ENCODE measurements around the gene CDCP2. TPM values are rescaled to one million over a fixed set of nuclear protein-coding genes. Genes with fewer than 3 reads are reported as not detected.

CDCP2 gene
- total and polyA plus RNA-seq, 7 donors, result not detected

DNA sequence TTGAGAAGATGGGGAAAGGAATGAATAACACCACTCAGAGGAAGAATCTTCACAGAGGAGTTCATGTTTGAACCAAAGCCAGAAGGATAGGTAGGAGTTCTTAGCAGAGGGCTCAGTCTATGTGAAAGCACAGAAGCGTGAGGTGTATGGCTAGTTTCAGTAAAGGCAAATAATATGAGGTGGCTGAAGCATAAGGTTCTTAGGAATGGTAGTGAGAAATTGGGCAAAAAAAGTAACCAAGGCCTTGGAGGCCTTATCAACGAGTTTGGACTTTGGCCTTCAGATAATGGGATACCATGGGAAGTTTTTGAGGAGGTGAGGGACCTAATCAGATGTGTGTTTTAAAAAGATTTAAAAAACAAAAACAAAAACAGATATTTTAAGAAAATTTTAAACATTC, 52.3 kb downstream of the CDCP2 start:
- Histone ChIP-seq H3K36me3 (ENCODE audit: insufficient read depth in 1 of 2, low read depth in 1 of 2) (peaks cover 0 to 9% of the 10 kb centered on the region in 2 donors), H3K27me3 (ENCODE audit: insufficient read depth in 3 of 3, low read length in 2 of 3) (no peaks in the 10 kb centered on the region), H3K9me3 (no peaks in the 10 kb centered on the region), H3K4me3 (no peak overlapping the region), H3K27ac (no peak overlapping the region), H3K4me1 (no peaks in the 10 kb centered on the region)
- intact Hi-C loops (cut with DNase I), result no loop called here
- TF ChIP-seq, protein P1, sequence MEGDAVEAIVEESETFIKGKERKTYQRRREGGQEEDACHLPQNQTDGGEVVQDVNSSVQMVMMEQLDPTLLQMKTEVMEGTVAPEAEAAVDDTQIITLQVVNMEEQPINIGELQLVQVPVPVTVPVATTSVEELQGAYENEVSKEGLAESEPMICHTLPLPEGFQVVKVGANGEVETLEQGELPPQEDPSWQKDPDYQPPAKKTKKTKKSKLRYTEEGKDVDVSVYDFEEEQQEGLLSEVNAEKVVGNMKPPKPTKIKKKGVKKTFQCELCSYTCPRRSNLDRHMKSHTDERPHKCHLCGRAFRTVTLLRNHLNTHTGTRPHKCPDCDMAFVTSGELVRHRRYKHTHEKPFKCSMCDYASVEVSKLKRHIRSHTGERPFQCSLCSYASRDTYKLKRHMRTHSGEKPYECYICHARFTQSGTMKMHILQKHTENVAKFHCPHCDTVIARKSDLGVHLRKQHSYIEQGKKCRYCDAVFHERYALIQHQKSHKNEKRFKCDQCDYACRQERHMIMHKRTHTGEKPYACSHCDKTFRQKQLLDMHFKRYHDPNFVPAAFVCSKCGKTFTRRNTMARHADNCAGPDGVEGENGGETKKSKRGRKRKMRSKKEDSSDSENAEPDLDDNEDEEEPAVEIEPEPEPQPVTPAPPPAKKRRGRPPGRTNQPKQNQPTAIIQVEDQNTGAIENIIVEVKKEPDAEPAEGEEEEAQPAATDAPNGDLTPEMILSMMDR (IDR thresholded peaks at IDR 0.05), result no peak
- ATAC-seq (no peak), DNase-seq (no peak)
- 70 to 95% (median 75%) methylated on average over 2 of the region's 2 CpGs for WGBS, 3 donors

- Histone ChIP-seq H3K9me3 (no peaks in the 10 kb centered on the region), H3K4me3 (no peak overlapping the region), H3K4me1 (no peaks in the 10 kb centered on the region), H3K27me3 (ENCODE audit: insufficient read depth in 3 of 3, low read length in 2 of 3) (no peaks in the 10 kb centered on the region), H3K36me3 (ENCODE audit: insufficient read depth in 1 of 2, low read depth in 1 of 2) (peaks cover 0 to 9% of the 10 kb centered on the region in 2 donors), H3K27ac (no peak overlapping the region)
- ATAC-seq (no peak), DNase-seq (no peak)
- TF ChIP-seq, protein P1 (IDR thresholded peaks at IDR 0.05), result no peak
- intact Hi-C loops (cut with DNase I), result no loop called here
- 79 to 81% (median 79%) methylated on average over 6 of the region's 6 CpGs for WGBS, 3 donors
Measured at GRCh38 chr1:54099061-54099610, 53.7 kb downstream of the CDCP2 start.

DNA sequence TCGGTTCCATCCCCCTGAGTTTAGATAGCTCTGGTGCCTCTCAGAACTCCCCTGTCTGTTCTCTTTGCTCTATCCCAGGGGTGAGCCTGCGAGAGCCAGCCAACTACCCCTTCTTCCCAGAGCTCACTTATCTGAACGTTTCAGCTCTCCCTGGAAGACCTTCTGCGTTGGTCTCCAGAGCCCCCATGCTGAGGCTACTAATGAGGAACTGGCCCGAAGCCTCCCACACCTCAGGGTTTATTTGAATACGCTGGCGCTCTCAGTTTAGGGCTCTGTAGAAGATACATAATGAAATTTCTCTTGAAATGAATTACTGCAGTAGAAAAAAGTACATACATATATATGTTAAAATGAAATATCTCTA, 55.9 kb downstream of the CDCP2 start:
- intact Hi-C loops (cut with DNase I), result no loop called here
- H3K36me3 ChIP-seq (ENCODE audit: insufficient read depth in 1 of 2, low read depth in 1 of 2), result peaks cover 0 to 9% of the 10 kb centered on the region in 2 donors
- WGBS, 3 donors, result 69 to 78% (median 77%) methylated on average over 7 of the region's 7 CpGs
- no peak overlapping the region for H3K27ac ChIP-seq
- DNase-seq (no peak), ATAC-seq (no peak)
- no peaks in the 10 kb centered on the region for H3K9me3 ChIP-seq
- no peaks in the 10 kb centered on the region for H3K27me3 ChIP-seq (ENCODE audit: insufficient read depth in 3 of 3, low read length in 2 of 3)
- no peak overlapping the region for H3K4me3 ChIP-seq
- TF ChIP-seq, protein P1 (IDR thresholded peaks at IDR 0.05), result no peak
- no peaks in the 10 kb centered on the region for H3K4me1 ChIP-seq

DNA sequence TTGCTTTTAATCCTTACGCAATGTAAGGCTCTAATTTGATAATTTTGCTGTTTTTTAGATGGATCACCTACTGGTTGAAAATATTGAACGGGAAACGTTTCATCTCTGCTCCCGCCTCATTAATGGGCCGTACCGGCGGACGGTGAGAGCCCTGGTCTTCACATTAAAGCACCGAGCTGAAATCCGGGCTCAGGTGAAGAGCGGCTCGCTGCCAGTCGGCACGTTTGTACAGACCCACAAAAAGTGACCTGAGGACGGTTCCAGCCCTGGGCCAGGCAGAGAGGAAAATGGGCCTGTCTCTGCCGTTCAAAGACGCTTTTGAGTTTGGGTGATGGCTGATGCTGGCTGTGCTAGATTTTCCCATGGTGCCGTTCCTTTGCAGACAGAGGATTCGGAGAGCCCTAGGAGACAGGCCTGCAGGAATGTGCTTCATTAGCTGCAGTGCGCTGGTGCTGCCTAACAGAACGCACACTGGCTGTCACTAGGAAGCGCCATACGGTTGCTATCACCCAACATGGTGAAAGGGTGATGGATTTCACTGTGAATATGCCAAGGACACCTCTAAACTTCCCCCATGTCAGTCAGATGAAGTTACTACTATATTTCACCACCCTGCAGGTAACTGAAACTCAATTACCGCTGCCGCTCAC, 56.4 kb downstream of the CDCP2 start:
- Histone ChIP-seq H3K4me1 (no peaks in the 10 kb centered on the region), H3K27me3 (ENCODE audit: insufficient read depth in 3 of 3, low read length in 2 of 3) (no peaks in the 10 kb centered on the region), H3K36me3 (ENCODE audit: insufficient read depth in 1 of 2, low read depth in 1 of 2) (peaks cover 0 to 9% of the 10 kb centered on the region in 2 donors), H3K27ac (no peak overlapping the region), H3K9me3 (no peaks in the 10 kb centered on the region), H3K4me3 (no peak overlapping the region)
- ATAC-seq, result no peak
- intact Hi-C loops (cut with DNase I), result no loop called here
- WGBS, 3 donors, result 78 to 80% (median 79%) methylated on average over 25 of the region's 25 CpGs
- TF ChIP-seq, protein P1 (IDR thresholded peaks at IDR 0.05), result no peak
- DNase-seq, result no peak
